Left lung (tissue), 10 donors: ENCODE results near the gene ATP7B. TPM values are rescaled to one million over a fixed set of nuclear protein-coding genes. Genes with fewer than 3 reads are reported as not detected.

Experiments used
- ATAC-seq: fragments of 200-7000 bp; cut with Tn5 transposase; one replicate; pipeline ENCODE4 v1.9.1; 2020; ENCODE audit warnings: moderate library complexity
- DNase-seq, 4 donors: peaks; one replicate each; pipeline ENCODE4 v3.0.0-alpha.2; 2013 to 2020
- H3K27ac ChIP-seq, 2 donors: fragments of 200-600 bp; sonication (generic) in 1 of 2; one replicate each; pipeline versions ENCODE4 v1.5.0 to v1.8.0; 2020 to 2021
- H3K27me3 ChIP-seq, 2 donors: fragments of 200-600 bp; sonication (generic) in 1 of 2; one replicate each; pipeline versions ENCODE4 v1.5.0 to v1.8.0; 2020 to 2021
- H3K36me3 ChIP-seq, 2 donors: fragments of 200-600 bp; sonication (generic) in 1 of 2; one replicate each; pipeline versions ENCODE4 v1.5.0 to v1.8.0; 2020 to 2021
- H3K4me1 ChIP-seq, 2 donors: fragments of 200-600 bp; one replicate each; pipeline ENCODE4 v1.8.0; 2021
- H3K4me3 ChIP-seq, 2 donors: fragments of 200-600 bp; sonication (generic) in 1 of 2; one replicate each; pipeline versions ENCODE4 v1.5.0 to v1.8.0; 2020 to 2021; ENCODE audit warnings: mild to moderate bottlenecking in 1 of 2
- H3K9me3 ChIP-seq, 2 donors: fragments of 200-600 bp; sonication (generic) in 1 of 2; one replicate each; pipeline versions ENCODE4 v1.5.0 to v1.8.0; 2020 to 2021
- CTCF ChIP-seq, 2 donors: fragments of 200-600 bp; sonication (generic) in 1 of 2; IDR thresholded peaks; one replicate each; pipeline versions ENCODE4 v1.5.0 to v1.8.0; 2021; ENCODE audit warnings: antibody characterized with exemption in 2 of 2
- intact Hi-C, 2 donors: fragments of 100-400 bp; cut with DNase I; formaldehyde crosslinking; loops; one replicate each; pipeline versions ENCODE4 v1.11.2 to v1.14.2; 2022
- polyA plus RNA-seq, 6 donors: library from polyadenylated mRNA; unstranded; fragments of 120-200 nt; gene quantifications; one replicate each; pipeline ENCODE4 v1.2.1, GENCODE V29; 2013; ENCODE audit not compliant: insufficient read length in 6 of 6
- total RNA-seq, 2 donors: library from RNA; stranded (reverse); fragmentation: NEBNext Ultra II Directional; extraction: Animal tissue kit (Norgen Biotek cat#: 25700); gene quantifications; one replicate each; pipeline ENCODE4 v1.2.1, GENCODE V29; 2021
- donor health status: DM: no; HTN: yes; CAD: no.
- donor health status: DM: no; HTN: no; CAD: no.

The ATP7B gene
- total and polyA plus RNA-seq, 8 donors, result 5.9 to 20.5 (median 18.4) TPM

GRCh38 chr13:51976423-51976822 is 34.8 kb downstream of the ATP7B start:
- Histone ChIP-seq H3K27ac (no peak overlapping the region), H3K36me3 (no peaks in the 10 kb centered on the region), H3K27me3 (no peaks in the 10 kb centered on the region), H3K9me3 (no peaks in the 10 kb centered on the region), H3K4me3 (no peak overlapping the region), H3K4me1 (no peaks in the 10 kb centered on the region)
- ATAC-seq (no peak), DNase-seq (no peak)
- TF ChIP-seq CTCF (IDR thresholded peaks at IDR 0.05), result no peak
- intact Hi-C loops, result no loop called here

GRCh38 chr13:51974482-51974881 is 36.8 kb downstream of the ATP7B start:
- no peak for TF ChIP-seq CTCF (IDR thresholded peaks at IDR 0.05)
- DNase-seq, result no peak
- Histone ChIP-seq H3K4me3 (no peak overlapping the region), H3K4me1 (no peaks in the 10 kb centered on the region), H3K9me3 (no peaks in the 10 kb centered on the region), H3K27me3 (no peaks in the 10 kb centered on the region), H3K27ac (no peak overlapping the region), H3K36me3 (no peaks in the 10 kb centered on the region)
- ATAC-seq, result no peak
- intact Hi-C loops, result no loop called here

- H3K4me1 ChIP-seq, result no peaks in the 10 kb centered on the region
- H3K27ac ChIP-seq, result no peak overlapping the region
- DNase-seq, result no peak
- TF ChIP-seq CTCF (IDR thresholded peaks at IDR 0.05), result no peak
- no peaks in the 10 kb centered on the region for H3K36me3 ChIP-seq
- intact Hi-C loops, result no loop called here
- H3K4me3 ChIP-seq, result no peak overlapping the region
- ATAC-seq, result no peak
- no peaks in the 10 kb centered on the region for H3K9me3 ChIP-seq
- no peaks in the 10 kb centered on the region for H3K27me3 ChIP-seq
These were observed 39.5 kb downstream of the ATP7B start for GRCh38 chr13:51971520-51972426.

- Histone ChIP-seq H3K36me3 (no peaks in the 10 kb centered on the region), H3K4me3 (no peak overlapping the region), H3K27ac (no peak overlapping the region), H3K9me3 (no peaks in the 10 kb centered on the region), H3K4me1 (no peaks in the 10 kb centered on the region), H3K27me3 (no peaks in the 10 kb centered on the region)
- DNase-seq (no peak), ATAC-seq (no peak)
- intact Hi-C loops, result no loop called here
- TF ChIP-seq CTCF (IDR thresholded peaks at IDR 0.05), result no peak
These were observed 40.9 kb downstream of the ATP7B start for GRCh38 chr13:51970349-51970748.

GRCh38 chr13:51967482-51968446 is 43.5 kb downstream of the ATP7B start:
- Histone ChIP-seq H3K27ac (peak overlapping the region in 1 of 2 donors; percentile 46), H3K9me3 (no peaks in the 10 kb centered on the region), H3K4me3 (no peak overlapping the region), H3K36me3 (no peaks in the 10 kb centered on the region), H3K4me1 (no peaks in the 10 kb centered on the region), H3K27me3 (no peaks in the 10 kb centered on the region)
- TF ChIP-seq CTCF (IDR thresholded peaks at IDR 0.05), result no peak
- intact Hi-C loops, result no loop called here
- DNase-seq (no peak), ATAC-seq (no peak)
